Subcutaneous abdominal adipose tissue (tissue), 5 donors: ENCODE data around the gene RMND1.
A peak's percentile ranks its signal among the peaks of the same experiment; 100 is the strongest.
"Not testable (repeated sequence)": the region's sequence is repeated elsewhere in the genome, so short reads cannot be mapped to it uniquely, and the experiment has no call there.

Source experiments
- H3K27ac ChIP-seq: one replicate; pipeline ENCODE4 v1.7.0; 2013; ENCODE audit warnings: low read depth, mild to moderate bottlenecking, inconsistent platforms, low read length, moderate library complexity
- H3K27me3 ChIP-seq, 5 donors: one replicate each; pipeline ENCODE4 v1.7.0; 2013; ENCODE audit warnings: low read length in 5 of 5, inconsistent platforms in 1 of 5; ENCODE audit not compliant: control insufficient read depth in 5 of 5, insufficient read depth in 4 of 5
- H3K36me3 ChIP-seq, 5 donors: one replicate each; pipeline ENCODE4 v1.7.0; 2013; ENCODE audit warnings: low read length in 5 of 5; ENCODE audit not compliant: control insufficient read depth in 5 of 5, insufficient read depth in 5 of 5
- H3K4me1 ChIP-seq, 5 donors: one replicate each; pipeline ENCODE4 v1.7.0; 2013; ENCODE audit warnings: low read length in 5 of 5, mild to moderate bottlenecking in 3 of 5, moderate library complexity in 1 of 5; ENCODE audit not compliant: control insufficient read depth in 5 of 5, insufficient read depth in 5 of 5
- H3K4me3 ChIP-seq, 5 donors: one replicate each; pipeline ENCODE4 v1.7.0; 2013; ENCODE audit warnings: low read length in 5 of 5, low read depth in 1 of 5
- H3K9ac ChIP-seq, 5 donors: one replicate each; pipeline ENCODE4 v1.7.0; 2013; ENCODE audit warnings: low read length in 5 of 5, mild to moderate bottlenecking in 4 of 5, moderate library complexity in 3 of 5
- H3K9me3 ChIP-seq, 5 donors: one replicate each; pipeline ENCODE4 v1.7.0; 2013; ENCODE audit warnings: low read length in 5 of 5; ENCODE audit not compliant: control insufficient read depth in 5 of 5
- donor health status: healthy.
- donor health status: healthy.
- donor health status: healthy.
- donor health status: healthy.
- donor health status: healthy.

The RMND1 gene

GRCh38 chr6:151359486-151359885 lies 92.4 kb downstream of the RMND1 start:
- Histone ChIP-seq H3K36me3 (peaks cover 6 to 35% (median 20%) of the 10 kb centered on the region in 5 donors), H3K27me3 (no peaks in the 10 kb centered on the region), H3K9ac (no peak overlapping the region), H3K9me3 (no peaks in the 10 kb centered on the region), H3K4me1 (peaks cover 0 to 4% (median 3%) of the 10 kb centered on the region in 5 donors), H3K27ac (no peak overlapping the region), H3K4me3 (no peak overlapping the region)

GRCh38 chr6:151358475-151358874 lies 93.5 kb downstream of the RMND1 start:
- Histone ChIP-seq H3K9ac (no peak overlapping the region), H3K9me3 (no peaks in the 10 kb centered on the region), H3K4me3 (no peak overlapping the region), H3K27ac (no peak overlapping the region), H3K36me3 (peaks cover 7 to 38% (median 20%) of the 10 kb centered on the region in 5 donors), H3K27me3 (no peaks in the 10 kb centered on the region), H3K4me1 (peaks cover 0 to 4% (median 3%) of the 10 kb centered on the region in 5 donors)

- H3K36me3 ChIP-seq, result peaks cover 13 to 43% (median 23%) of the 10 kb centered on the region in 5 donors
- H3K27me3 ChIP-seq, result no peaks in the 10 kb centered on the region
- peaks cover 0 to 4% (median 3%) of the 10 kb centered on the region in 5 donors for H3K4me1 ChIP-seq
- H3K9me3 ChIP-seq, result no peaks in the 10 kb centered on the region
- H3K4me3 ChIP-seq, result no peak overlapping the region
- no peak overlapping the region for H3K27ac ChIP-seq
- H3K9ac ChIP-seq, result no peak overlapping the region
Measured at GRCh38 chr6:151357758-151358436, 94.0 kb downstream of the RMND1 start.

GRCh38 chr6:151356983-151357382 lies 94.9 kb downstream of the RMND1 start:
- H3K4me3 ChIP-seq, H3K9me3 ChIP-seq, H3K4me1 ChIP-seq, H3K27ac ChIP-seq, H3K27me3 ChIP-seq: not testable (repeated sequence)
- Histone ChIP-seq H3K36me3 (peaks cover 19 to 43% (median 26%) of the 10 kb centered on the region in 5 donors), H3K9ac (peak overlapping the region in 2 of 5 donors; percentile 12 to 34)
